Right ventricle myocardium superior (tissue), 1 donor: ENCODE data around the gene MPRIP. TPM values are rescaled to one million over a fixed set of nuclear protein-coding genes. Genes with fewer than 3 reads are reported as not detected.
A peak's percentile ranks its signal among the peaks of the same experiment; 100 is the strongest.

Experiments
- ATAC-seq: fragments of 200-7000 bp; cut with Tn5 transposase; one replicate; pipeline ENCODE4 v1.9.1; 2020; ENCODE audit warnings: mild to moderate bottlenecking; ENCODE audit not compliant: poor library complexity
- DNase-seq: peaks from one replicate; pipeline ENCODE4 v3.0.0-alpha.2; 2020
- intact Hi-C: fragments of 100-400 bp; cut with DNase I; formaldehyde crosslinking; loops from one replicate; pipeline ENCODE4 v1.11.2; 2022
- total RNA-seq: library from RNA; stranded (reverse); fragmentation: NEBNext Ultra II Directional; extraction: Animal tissue kit (Norgen Biotek cat#: 25700); gene quantifications from one replicate; pipeline ENCODE4 v1.2.1, GENCODE V29; 2021
- donor health status: DM: no; HTN: yes; CAD: no; lungs with severe emphysema.

MPRIP gene
- total RNA-seq, 1 donor from 2014 or later, result 280 TPM

DNA sequence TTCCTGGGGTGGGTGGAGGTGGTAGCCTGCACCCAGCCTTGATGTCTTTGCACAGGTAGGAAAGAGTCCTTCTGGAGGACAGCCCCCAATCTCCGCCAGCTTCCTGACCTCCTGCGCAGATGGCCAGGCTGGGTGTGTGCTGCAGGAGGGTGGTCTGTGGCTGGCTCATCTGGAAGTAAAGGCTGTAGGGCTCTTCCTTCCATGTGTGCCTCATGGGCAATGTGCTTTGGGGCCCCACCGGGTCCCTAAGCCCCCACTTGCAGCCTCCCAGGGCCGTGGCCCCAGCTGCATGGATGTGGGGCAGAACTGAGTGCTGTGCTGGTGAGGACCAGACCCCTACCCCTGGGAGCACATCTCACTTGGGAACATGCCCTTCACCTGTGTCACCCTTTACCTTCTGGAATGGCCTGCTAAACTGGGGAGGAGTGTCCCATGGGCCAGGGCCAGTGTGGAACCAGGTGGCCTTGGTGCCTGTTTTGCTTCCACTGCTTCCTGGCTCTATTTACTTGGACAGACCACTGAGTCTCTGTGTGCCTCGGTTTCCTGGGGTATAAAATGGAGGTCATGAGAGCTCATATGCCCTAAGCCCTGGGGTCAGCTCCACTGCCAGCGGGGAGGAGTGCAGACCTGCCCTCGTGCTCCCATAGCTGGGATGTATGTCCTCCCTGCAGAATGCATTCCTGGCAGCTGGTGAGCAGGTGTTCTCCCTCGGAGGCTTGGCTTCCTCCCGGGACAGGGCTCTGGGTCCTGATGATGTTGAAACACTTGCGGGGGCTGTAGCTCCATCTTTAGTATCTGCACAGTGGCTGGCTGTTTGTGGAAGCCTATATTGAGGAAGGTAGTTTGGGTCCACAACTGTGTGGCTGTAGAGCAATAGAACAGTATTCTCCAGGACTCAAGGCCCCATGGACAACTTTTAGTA, 18.0 kb downstream of the MPRIP start:
- ATAC-seq, result no peak
- no peak for DNase-seq
- intact Hi-C loops, result no loop called here

DNA sequence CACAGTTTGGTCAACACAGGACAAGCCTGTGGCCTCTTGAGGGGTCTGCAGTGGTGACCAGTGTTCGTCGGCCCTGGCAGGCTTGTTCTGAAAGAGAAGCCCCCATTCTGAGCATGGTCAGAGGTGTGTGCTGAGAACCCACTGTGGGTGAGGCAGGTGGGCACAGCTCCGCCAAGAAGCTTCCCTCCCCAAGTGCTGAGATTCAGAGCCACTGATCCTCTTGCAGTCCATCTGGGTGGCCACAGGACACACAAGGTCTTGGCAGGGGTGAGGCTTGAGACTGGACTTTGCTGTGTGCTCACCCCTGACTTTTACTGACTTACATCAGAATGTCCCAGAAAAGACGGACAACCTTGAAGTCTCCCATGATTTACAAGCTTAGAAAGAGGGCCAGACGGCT, 18.7 kb downstream of the MPRIP start:
- intact Hi-C loops, result no loop called here
- DNase-seq (no peak), ATAC-seq (no peak)

DNA sequence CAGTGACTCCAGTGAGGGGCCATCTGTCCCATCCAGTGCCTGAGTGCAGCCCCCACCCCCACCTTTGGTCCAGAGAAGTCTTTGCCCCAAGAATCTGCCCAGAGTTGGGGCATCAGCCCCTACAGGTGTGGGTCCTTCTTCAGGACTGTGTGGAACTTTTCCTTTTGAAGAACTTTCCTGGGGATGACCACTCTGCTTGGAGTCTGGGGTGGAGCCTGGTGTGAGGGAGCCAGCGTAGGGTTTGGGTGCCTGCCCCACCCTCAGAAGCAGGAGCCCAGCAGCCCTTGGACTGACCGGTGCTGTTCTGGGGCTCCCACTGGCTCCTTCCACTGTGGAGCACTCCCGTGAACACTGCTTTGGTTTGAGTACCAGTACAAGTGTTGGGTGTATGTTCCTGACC, 19.3 kb downstream of the MPRIP start:
- DNase-seq (no peak), ATAC-seq (no peak)

DNA sequence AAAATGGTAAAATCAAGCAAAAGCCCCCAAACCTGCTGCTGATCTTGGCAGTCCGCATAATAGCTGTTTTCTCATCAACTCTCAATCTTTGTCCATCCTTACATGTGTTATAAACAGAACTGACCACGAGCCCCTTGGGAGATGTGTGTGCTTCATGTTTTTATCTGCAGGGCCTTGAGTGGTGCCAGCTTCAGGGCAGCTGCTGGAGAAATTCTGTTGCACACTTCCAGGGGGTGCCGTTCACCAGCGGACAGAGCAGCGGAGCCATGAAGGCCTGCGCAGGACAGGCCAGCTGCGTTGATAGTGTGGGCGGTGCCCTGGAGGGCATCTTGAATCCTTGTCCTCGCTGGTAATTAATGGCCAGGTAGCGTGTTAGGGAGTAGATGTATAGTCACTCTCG, 20.1 kb downstream of the MPRIP start:
- DNase-seq, result no peak
- no peak for ATAC-seq
- intact Hi-C loops, result no loop called here

More for the DNA sequence above, 19.3 kb downstream of the MPRIP start:
- intact Hi-C loops, result no loop called here

DNA sequence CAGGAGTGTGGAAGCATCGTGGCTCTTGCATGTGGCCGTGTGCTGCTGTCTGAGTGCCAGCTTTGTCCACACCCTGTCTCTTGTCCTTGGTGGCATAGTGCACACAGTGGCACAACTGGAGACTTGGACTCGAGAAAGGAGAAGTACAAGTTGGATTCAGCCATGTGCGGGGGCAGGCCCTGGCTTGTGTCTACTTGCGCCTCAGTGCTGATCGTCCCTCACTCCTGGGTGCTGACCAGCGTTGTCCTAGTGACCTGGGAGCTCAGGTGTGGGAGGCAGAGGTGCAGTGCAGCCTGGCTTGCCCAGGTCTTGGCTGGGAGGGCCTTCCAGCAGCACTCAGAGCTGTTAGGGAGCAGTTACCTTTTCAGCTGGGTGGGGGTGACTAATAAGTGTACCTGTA, 20.6 kb downstream of the MPRIP start:
- peak; percentile 60 for DNase-seq

DNA sequence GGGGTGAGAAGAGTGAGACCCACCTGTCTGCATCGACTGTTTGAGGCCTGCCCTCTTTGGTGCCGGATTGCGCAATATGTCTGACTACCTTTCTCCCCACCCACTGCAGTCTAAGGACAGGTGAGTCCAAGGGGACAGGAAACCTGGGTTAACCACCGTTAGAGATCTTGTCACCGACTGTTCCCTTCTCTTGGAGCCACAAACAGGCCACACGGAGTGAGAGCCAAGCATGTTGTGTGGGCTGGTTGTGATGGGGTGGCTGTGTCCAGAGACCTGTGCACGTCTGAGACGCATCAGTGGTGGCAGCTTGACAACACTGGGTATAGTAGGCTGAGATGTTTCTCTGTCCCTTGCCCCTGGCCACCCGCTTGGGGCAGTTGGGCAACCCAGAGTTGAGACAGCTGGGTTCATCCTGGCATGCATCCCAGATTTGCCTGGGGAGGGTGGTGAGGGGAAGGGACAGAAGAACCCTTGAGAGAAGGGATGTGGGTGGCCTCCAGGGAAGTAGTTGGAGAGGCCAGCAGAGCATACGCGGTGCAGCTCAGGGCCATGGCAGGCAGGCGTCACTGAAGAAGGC, 21.4 kb downstream of the MPRIP start:
- ATAC-seq, result peak; percentile 71
- peak; percentile 84 for DNase-seq
- intact Hi-C loops, result no loop called here

More for the DNA sequence above, 20.6 kb downstream of the MPRIP start:
- intact Hi-C loops, result no loop called here
- ATAC-seq, result peak; percentile 53

DNA sequence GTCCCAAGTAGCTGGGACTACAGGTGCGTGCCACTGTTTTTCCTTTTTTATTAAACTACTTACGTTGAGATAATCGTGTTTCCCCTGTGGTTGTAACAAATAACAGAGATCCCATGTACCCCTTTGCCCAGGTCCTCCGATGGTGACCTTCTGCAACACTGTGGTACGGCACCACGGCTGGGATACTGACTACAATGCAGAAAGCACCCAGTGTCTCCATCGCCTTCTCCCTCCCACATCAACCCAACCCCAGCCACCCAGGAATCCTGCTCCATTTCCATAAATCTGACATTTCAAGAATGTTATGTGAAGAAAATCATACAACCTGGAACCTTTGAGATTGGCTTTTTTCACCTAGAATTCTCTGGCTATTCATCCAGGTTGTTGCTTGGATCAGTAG, 22.1 kb downstream of the MPRIP start:
- DNase-seq (no peak), ATAC-seq (no peak)
- intact Hi-C loops, result no loop called here

DNA sequence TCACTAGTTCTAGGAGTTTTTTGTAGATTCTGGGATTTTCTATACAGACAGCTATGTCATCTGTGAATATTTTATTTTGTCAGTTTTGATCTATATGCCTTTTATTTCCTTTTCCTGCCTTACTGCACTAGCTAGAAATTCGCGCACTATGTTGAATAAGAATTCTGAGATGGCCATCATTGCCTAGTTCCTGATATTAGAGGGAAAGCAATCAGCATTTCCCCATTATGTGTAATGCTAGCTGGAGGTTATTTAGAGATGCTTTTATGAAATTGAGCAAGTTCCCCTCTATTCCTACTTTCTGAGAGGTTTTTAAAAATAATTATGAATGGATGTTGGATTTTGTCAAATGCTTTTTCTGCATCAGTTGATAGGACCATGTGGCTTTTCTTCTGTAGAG, 23.8 kb downstream of the MPRIP start:
- ATAC-seq, result no peak
- intact Hi-C loops, result no loop called here
- DNase-seq, result no peak

DNA sequence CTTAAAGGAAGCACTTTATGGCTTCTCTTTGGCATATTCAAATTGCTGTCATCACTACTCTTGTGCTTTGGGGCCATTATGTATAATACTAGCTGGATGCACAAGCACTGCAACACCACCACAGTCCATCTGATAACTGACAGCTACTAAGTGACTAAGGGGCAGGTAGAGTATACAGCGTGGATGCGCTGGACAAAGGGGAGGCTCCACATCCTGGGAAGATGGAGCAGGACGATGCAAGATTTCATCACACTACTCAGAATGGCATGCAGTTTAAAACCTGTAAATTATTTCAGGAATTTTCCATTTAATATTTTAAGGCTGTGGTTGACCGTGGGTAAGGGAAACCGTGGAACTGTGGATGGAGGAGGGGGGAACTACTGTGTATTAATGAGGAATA, 25.0 kb downstream of the MPRIP start:
- DNase-seq, result no peak

DNA sequence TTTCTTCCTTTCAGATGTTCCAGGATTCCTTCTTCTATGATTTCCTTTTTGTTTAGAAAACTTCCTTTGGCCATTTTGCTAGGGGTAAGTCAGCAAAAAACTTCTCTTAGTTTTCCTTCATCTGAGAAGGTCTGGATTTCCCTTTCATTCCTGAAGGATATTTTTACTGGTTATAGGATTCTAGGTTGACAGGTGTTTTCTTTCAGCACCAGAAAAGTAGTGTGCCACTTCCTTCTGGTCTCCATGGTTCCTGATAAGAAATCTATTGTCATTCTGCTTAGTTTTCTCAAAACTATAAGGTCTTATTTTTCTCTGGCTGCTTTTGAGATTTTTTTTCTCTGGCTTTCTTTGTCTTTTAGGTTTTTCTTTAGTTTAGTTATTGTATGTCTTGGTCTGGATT, 27.6 kb downstream of the MPRIP start:
- ATAC-seq, result no peak
- no peak for DNase-seq
- intact Hi-C loops, result no loop called here

More for the DNA sequence above, 25.0 kb downstream of the MPRIP start:
- no peak for ATAC-seq
- intact Hi-C loops, result no loop called here

DNA sequence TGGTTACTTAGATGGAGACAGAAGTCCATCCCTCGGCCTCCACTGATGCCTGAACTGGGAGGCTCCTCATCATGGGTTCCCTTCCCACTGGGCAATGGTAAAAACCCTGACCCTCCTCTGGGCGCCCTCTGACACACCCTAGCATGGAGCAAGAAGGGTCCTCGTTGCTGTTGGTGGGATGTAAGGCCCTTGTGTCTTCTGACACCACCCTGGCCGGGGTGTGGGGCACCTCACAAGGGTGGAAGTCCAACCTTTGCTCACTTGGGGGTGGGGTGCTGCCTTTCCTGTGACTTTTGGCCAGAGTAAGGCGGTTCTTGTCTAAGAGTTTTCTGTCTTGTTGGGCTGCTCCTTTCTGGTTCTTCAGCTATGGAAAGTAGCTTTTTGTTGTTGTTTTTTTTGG, 28.7 kb downstream of the MPRIP start:
- intact Hi-C loops, result no loop called here

DNA sequence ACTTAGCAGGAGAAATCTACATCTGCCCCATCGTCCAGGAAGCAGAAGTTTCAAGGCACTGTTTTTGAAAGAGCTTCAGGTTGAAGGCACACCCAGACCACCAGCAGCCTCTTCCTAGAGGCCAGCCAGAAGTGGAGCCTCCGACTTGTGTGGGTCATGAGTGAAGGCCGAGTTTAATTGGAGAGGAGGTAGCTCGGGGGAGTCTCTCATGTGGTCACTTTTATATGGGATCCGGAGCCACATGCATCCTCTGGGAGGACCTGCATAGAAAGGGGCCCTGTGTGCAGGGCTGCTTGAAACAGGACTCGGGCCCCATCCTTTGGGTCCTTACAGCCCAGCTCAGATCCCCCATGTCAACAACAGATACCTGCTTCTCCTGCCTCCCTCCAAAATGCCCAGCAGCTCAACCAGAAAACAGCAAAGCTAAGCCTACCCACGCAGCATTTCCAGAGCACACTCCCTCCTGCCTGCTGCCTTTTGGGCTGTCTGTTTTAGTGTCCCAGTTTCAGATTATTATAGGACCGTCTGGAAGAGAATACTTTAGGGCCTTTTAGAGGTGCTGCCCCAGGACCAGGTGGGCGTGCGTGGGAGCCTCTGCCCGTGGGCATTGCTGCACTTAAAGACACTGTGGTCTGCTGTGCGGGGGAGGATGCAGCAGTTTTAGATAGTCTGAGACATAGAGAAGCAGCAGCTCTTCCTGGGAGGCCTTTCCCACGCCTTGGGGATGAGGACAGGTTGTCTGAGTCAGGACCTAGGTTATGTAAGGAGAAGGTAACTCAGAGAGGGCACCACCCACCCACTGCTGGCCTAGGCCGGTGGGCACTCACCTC, 29.5 kb downstream of the MPRIP start:
- intact Hi-C loops, result no loop called here
- DNase-seq, result no peak
- no peak for ATAC-seq

More for the DNA sequence above, 28.7 kb downstream of the MPRIP start:
- no peak for ATAC-seq
- DNase-seq, result no peak

DNA sequence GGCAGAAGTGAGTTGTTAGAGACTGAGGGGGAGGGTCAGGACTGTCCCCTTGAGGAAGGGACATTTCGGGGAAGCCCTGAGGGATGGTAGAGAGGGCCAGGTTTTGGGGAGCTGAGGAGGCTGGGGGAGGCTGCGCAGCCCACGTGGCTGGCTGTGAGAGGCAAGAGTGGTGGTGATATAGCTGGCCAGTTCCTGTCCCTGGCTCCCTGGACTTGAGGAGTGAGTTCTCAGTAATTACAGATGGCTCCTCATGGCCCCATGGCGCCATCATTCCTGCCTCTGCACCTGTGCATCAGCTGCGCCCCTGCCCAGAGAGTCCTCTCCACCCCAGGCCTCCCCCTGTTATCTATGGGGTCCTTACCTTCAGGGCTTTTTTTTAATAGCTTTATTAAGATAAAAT, 30.3 kb downstream of the MPRIP start:
- intact Hi-C loops, result no loop called here
- DNase-seq (no peak), ATAC-seq (no peak)

DNA sequence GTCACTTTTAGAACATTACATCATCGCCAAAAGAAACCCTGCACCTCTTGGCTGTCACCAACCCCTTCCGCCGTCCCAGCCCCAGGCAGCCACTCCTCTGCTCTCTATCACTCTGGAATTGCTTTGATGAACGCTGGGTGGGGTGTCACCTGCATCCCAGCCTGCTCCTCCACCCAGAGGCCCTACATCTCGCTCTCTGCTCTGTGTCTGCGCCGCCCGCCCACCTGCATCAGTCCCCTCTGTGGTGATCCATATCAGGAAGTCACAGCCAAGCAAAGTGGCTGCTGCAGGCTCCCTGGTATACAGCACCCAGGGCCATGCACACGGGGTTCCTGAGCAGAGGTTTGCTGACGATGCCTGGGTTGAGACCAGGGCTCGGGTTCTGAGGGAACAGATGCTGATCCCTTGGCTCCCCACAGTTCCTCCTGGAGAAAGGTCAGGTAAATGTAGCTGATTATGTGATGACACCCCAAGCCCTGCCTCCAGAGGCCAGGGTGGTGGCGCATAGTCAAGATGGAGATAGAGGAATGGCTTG, 30.8 kb downstream of the MPRIP start:
- ATAC-seq, result peak; percentile 55
- intact Hi-C loops, result no loop called here
- no peak for DNase-seq

DNA sequence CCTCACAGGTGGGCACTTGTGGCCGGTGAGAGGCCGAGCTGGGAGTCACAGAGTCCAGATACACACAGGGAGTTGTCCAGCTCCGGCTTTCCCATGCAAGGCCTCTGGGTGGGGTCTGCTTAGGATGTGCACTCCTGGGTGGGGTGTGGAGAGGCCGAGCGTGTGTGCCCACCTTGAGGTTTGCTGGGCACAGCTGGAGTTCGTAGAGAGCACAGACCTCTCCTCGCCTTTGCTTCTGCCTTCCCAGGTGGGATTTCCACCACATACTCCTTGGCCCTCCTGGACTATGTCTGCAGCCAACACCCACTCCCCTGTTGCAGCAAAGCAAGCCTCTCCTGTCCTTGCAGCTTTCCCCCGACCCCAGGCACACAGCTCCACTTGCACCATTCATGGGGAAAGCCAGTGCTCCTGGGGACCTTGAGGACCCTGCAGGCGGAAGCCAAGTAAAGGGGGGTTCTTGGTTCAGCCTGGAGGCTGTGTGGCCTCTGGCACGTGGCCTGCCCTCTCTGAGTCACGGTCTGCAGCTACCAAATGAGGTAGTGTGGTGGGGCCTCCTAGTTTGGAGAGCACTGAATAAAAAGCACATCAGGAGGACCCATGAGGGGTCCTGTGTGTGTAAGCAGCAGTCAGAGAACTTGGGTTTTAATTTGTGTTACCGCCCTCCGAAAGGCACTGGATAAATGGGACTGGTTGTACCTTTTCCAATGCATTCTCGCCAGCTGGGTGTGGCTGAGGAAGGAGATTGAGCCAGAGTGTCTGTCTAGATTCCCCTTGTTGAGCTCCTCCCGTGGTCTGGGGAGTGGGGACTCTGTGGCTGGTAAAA, 31.5 kb downstream of the MPRIP start:
- ATAC-seq (no peak), DNase-seq (no peak)
- intact Hi-C loops, result no loop called here

DNA sequence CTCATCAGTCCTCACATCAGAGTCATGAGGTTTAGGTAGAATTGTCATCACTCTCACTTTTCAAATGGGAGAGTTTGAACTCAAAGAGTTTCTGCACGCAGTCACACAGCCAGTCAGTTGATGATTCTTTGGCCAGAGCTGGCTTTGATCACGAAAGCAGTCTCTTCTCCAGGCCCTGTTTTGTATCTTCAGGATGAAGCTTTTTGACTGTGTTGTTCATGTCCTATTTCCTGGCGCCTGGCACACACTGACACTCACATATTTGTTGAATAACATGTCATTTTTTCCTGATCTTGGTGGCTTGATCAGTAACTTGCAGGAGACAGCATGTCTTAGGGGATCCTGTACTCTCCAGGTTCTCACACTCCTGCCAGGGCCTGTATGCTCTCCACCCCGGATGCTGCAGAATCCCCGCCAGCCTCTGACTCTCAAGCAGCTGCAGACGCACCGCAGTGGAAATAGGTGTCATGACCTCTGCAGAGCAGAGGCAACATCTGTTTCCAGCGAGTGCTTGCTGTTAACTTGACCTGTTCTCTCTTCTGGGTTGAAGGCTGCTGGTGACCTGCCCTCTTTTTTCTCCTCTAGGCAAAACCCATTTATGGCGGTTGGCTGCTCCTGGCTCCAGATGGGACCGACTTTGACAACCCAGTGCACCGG, 33.0 kb downstream of the MPRIP start:
- intact Hi-C loops, result no loop called here
- ATAC-seq, result peak; percentile 28
- DNase-seq, result no peak

DNA sequence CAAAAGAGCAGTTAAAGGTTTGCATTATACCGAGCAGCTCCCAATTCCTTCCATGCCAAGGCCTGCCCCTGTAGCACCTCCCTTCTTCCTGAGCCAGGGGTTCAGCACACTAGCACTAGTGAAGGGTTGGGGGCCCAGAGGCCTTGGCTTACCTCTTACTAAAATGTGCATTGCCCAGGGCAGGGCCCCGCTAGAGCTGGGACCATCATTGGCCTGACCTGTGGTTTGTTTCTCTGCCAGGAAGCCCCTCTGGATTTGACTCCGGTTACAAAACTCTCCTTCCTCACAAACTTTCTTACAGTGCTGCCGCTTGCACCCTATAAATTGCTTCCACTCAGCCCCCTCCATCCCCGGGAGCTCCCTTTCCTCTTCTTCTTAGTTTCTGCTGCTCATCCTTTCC, 33.8 kb downstream of the MPRIP start:
- no peak for DNase-seq
- intact Hi-C loops, result no loop called here
- no peak for ATAC-seq

DNA sequence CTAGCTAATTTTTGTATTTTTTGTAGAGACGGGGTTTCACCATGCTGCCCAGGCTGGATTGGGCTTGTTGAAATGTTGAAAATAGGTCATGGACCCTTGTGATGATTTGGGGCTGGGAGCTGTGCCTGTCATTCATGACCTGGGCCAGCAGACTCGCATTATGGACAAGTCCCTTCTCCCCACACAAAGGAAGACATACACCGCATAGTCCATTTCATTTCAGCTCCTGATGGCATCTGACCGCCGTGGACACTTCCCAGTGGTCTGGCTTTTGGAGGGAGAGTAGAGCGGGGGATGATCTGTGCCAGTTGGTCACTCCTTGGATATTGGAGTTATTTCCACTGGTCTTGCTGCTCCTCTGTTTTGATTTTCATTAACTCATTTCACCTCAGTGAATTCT, 34.8 kb downstream of the MPRIP start:
- intact Hi-C loops, result no loop called here
- no peak for ATAC-seq
- no peak for DNase-seq
